Stomach (tissue), 9 donors: Measurements from ENCODE around the gene MNAT1. TPM values are rescaled to one million over a fixed set of nuclear protein-coding genes. Genes with fewer than 3 reads are reported as not detected.

Experiments
- DNase-seq, 2 donors: peaks; one replicate each; pipeline versions ENCODE4 v3.0.0 to v3.0.0-alpha.2; 2013 to 2019
- H3K27ac ChIP-seq, 5 donors: fragments of 200-600 bp in 4 of 5; sonication (generic) in 4 of 5; one replicate each; pipeline ENCODE4 v1.5.1; 2013 to 2019; ENCODE audit warnings: mild to moderate bottlenecking in 1 of 5, moderate library complexity in 1 of 5
- H3K27me3 ChIP-seq, 3 donors: fragments of 200-600 bp; sonication (generic); one replicate each; pipeline ENCODE4 v1.5.1; 2017 to 2019; ENCODE audit warnings: mixed run types in 1 of 3
- H3K36me3 ChIP-seq, 4 donors: fragments of 200-600 bp; sonication (generic); 1 replicate in 3 of 4; 2 replicates in 1 of 4; pipeline ENCODE4 v1.5.1; 2016 to 2019
- H3K4me1 ChIP-seq, 4 donors: fragments of 200-600 bp; sonication (generic); one replicate each; pipeline ENCODE4 v1.5.1; 2016 to 2019
- H3K4me3 ChIP-seq, 4 donors: fragments of 200-600 bp; sonication (generic) in 3 of 4; one replicate each; pipeline ENCODE4 v1.5.1; 2016 to 2019; ENCODE audit warnings: mild to moderate bottlenecking in 1 of 4
- H3K9me3 ChIP-seq, 4 donors: fragments of 200-600 bp; sonication (generic); one replicate each; pipeline ENCODE4 v1.5.1; 2016 to 2019
- EP300 ChIP-seq: sonication (generic); formaldehyde crosslinking; IDR thresholded peaks from one replicate; pipeline ENCODE4 v1.6.1; 2017; ENCODE audit warnings: antibody characterized with exemption
- POLR2A ChIP-seq, 4 donors: fragments of 450-650 bp; IDR thresholded peaks; one replicate each; pipeline ENCODE4 v1.6.1; 2016; ENCODE audit warnings: antibody characterized with exemption in 4 of 4, control low read depth in 2 of 4, mild to moderate bottlenecking in 1 of 4, moderate library complexity in 1 of 4
- POLR2AphosphoS5 ChIP-seq, 3 donors: sonication (generic); formaldehyde crosslinking; IDR thresholded peaks; one replicate each; pipeline ENCODE4 v1.6.1; 2016; ENCODE audit warnings: antibody characterized with exemption in 3 of 3
- WGBS, 5 donors: extraction: QIAGEN DNeasy Blood & Tissue Kit in 3 of 5; methylation state at CpG; one replicate each; pipeline versions ENCODE4 v1.1.5 to v1.1.7; 2013 to 2018; 5-methylcytosine and 5-hydroxymethylcytosine counted together
- intact Hi-C: fragments of 100-400 bp; cut with DNase I; formaldehyde crosslinking; loops from one replicate; pipeline ENCODE4 v1.15.1; 2023; ENCODE audit warnings: low total_unique reads
- polyA plus RNA-seq, 3 donors: library from polyadenylated mRNA; stranded (reverse); fragments of 200-250 nt; gene quantifications; one replicate each; pipeline ENCODE4 v1.2.3, GENCODE V29; 2013
- total RNA-seq, 5 donors: library from RNA; depleted of rRNA; stranded (reverse); fragments of >200 nt; gene quantifications; one replicate each; pipeline versions ENCODE4 v1.1.0 to v1.2.3, GENCODE V29; 2014 to 2016
- TF ChIP-seq, protein P1 (sequence below), 7 experiments: fragments of 450-650 bp in 4 of 7; fragments of 200-600 bp in 3 of 7; sonication (generic) in 3 of 7; IDR thresholded peaks; one replicate each; pipeline ENCODE4 v1.5.1; 2016 to 2019; ENCODE audit warnings: antibody characterized with exemption in 7 of 7, control low read depth in 2 of 7, mild to moderate bottlenecking in 1 of 7
- donor health status: healthy with polysubstance abuse.
- donor health status: Bipolar disorder and iron deficiency.
- donor health status: healthy.

The MNAT1 gene
- total and polyA plus RNA-seq, 8 donors = 10.3 to 150 (median 19.9) TPM

DNA sequence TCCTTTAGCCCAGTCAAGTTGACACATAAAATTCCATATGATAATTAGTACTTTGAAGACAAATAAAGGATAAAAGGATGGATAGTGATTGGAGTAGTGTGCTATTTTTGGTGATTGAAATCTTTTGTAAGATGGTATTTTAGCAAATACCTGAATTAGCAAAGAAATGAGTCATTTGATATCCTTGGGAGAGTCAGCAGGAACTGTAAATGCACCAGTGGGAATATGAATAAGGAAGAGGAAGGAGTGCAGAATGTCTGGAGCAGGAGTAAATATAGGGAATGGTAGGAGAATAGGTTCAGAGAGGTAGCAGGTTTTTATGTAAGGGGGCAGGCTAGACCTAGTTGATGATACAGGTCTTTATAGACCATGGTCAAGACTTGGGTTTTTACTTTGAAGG lies 171.4 kb downstream of the MNAT1 start:
- no peak for DNase-seq
- Histone ChIP-seq H3K4me3 (no peak overlapping the region), H3K27me3 (no peaks in the 10 kb centered on the region), H3K9me3 (no peaks in the 10 kb centered on the region), H3K27ac (no peak overlapping the region), H3K4me1 (no peaks in the 10 kb centered on the region), H3K36me3 (no peaks in the 10 kb centered on the region)
- TF ChIP-seq POLR2AphosphoS5 (IDR thresholded peaks at IDR 0.05) (no peak), EP300 (no peak), POLR2A (IDR thresholded peaks at IDR 0.05) (no peak)
- TF ChIP-seq, protein P1, sequence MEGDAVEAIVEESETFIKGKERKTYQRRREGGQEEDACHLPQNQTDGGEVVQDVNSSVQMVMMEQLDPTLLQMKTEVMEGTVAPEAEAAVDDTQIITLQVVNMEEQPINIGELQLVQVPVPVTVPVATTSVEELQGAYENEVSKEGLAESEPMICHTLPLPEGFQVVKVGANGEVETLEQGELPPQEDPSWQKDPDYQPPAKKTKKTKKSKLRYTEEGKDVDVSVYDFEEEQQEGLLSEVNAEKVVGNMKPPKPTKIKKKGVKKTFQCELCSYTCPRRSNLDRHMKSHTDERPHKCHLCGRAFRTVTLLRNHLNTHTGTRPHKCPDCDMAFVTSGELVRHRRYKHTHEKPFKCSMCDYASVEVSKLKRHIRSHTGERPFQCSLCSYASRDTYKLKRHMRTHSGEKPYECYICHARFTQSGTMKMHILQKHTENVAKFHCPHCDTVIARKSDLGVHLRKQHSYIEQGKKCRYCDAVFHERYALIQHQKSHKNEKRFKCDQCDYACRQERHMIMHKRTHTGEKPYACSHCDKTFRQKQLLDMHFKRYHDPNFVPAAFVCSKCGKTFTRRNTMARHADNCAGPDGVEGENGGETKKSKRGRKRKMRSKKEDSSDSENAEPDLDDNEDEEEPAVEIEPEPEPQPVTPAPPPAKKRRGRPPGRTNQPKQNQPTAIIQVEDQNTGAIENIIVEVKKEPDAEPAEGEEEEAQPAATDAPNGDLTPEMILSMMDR (IDR thresholded peaks at IDR 0.05) = no peak
- intact Hi-C loops = no loop called here

GRCh38 chr14:60915781-60916180 lies 181.2 kb downstream of the MNAT1 start:
- peaks cover 0 to 4% (median 0%) of the 10 kb centered on the region in 4 donors for H3K36me3 ChIP-seq
- H3K9me3 ChIP-seq = peaks cover 0 to 4% (median 0%) of the 10 kb centered on the region in 4 donors
- H3K27me3 ChIP-seq = no peaks in the 10 kb centered on the region
- intact Hi-C loops = no loop called here
- TF ChIP-seq EP300 = no peak
- TF ChIP-seq POLR2AphosphoS5 (IDR thresholded peaks at IDR 0.05) = no peak
- TF ChIP-seq, protein P1 (IDR thresholded peaks at IDR 0.05) = no peak
- no peak for TF ChIP-seq POLR2A (IDR thresholded peaks at IDR 0.05)
- no peak for DNase-seq
- WGBS, 5 donors = 70 to 95% (median 94%) methylated on average over 3 of the region's 3 CpGs
- H3K4me3 ChIP-seq = no peak overlapping the region
- no peaks in the 10 kb centered on the region for H3K4me1 ChIP-seq
- no peak overlapping the region for H3K27ac ChIP-seq

GRCh38 chr14:60922050-60922449 lies 187.5 kb downstream of the MNAT1 start:
- no peak for TF ChIP-seq POLR2AphosphoS5 (IDR thresholded peaks at IDR 0.05)
- no peak for TF ChIP-seq POLR2A (IDR thresholded peaks at IDR 0.05)
- TF ChIP-seq, protein P1 (IDR thresholded peaks at IDR 0.05) = no peak
- no peak for TF ChIP-seq EP300
- Histone ChIP-seq H3K27ac (no peak overlapping the region), H3K36me3 (no peaks in the 10 kb centered on the region), H3K4me3 (no peak overlapping the region), H3K9me3 (no peaks in the 10 kb centered on the region), H3K4me1 (no peaks in the 10 kb centered on the region), H3K27me3 (no peaks in the 10 kb centered on the region)
- DNase-seq = peak in 1 of 2 donors; percentile 33
- intact Hi-C loops = no loop called here
- 89 to 97% (median 95%) methylated on average over 2 of the region's 2 CpGs for WGBS, 5 donors

GRCh38 chr14:60925286-60925685 lies 190.7 kb downstream of the MNAT1 start:
- WGBS, 5 donors = 69 to 100% (median 78%) methylated on average over 1 of the region's 1 CpG
- Histone ChIP-seq H3K36me3 (no peaks in the 10 kb centered on the region), H3K9me3 (no peaks in the 10 kb centered on the region), H3K4me3 (no peak overlapping the region), H3K27ac (no peak overlapping the region), H3K4me1 (no peaks in the 10 kb centered on the region), H3K27me3 (no peaks in the 10 kb centered on the region)
- intact Hi-C loops = no loop called here
- no peak for DNase-seq
- TF ChIP-seq, protein P1 (IDR thresholded peaks at IDR 0.05) = no peak
- TF ChIP-seq POLR2A (IDR thresholded peaks at IDR 0.05) = no peak
- TF ChIP-seq EP300 = no peak
- TF ChIP-seq POLR2AphosphoS5 (IDR thresholded peaks at IDR 0.05) = no peak
